Superior temporal gyrus (tissue), 1 donor: ENCODE data around the gene SESN1.

Experiments
- DNase-seq: peaks from one replicate; pipeline ENCODE4 v3.0.0-alpha.2; 2016; ENCODE audit errors: extremely low spot score

SESN1 gene

GRCh38 chr6:109029313-109029712, 65.3 kb downstream of the SESN1 start:
- DNase-seq: no peak

DNA sequence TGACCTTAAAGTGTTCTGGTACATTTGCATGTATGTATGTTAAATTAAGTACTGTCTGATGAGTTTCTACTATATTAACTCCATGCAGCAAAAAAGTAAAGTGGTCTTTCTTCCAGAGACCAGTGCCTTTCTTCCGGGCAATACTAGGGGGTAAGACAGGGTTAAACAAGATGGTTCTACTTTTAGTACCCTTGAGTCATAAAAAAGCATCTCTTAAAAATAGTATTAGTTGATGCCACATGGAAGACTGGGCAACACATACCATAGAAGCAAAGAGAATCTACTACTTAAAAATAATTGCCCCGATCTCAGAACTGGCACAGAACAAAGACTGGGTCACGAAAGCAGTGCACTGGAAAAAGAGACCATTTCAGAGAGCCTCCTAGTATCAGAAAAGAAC, 66.2 kb downstream of the SESN1 start:
- no peak for DNase-seq

- DNase-seq: no peak
These were observed 66.7 kb downstream of the SESN1 start for GRCh38 chr6:109027964-109028363.

- no peak for DNase-seq
These were observed 69.0 kb downstream of the SESN1 start for GRCh38 chr6:109025639-109026038.

DNA sequence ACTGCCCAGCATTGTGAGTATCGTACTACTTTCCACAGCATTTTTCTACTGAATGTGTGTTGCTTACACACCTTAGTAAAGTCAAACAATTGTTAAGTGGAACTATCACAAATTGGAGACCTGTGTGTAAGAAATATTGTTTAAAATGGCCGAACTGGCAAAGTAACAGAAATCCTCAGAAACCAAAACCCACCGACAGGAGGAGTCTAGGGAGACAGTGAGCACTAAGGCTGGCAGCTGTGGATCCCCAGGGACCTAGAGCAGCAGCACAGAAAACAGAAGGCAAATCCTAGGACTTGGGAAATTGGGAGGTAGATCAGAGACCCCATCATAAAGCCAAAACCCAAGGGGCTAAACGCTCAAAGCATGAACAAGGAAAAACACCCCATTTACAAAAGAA, 69.9 kb downstream of the SESN1 start:
- no peak for DNase-seq

DNA sequence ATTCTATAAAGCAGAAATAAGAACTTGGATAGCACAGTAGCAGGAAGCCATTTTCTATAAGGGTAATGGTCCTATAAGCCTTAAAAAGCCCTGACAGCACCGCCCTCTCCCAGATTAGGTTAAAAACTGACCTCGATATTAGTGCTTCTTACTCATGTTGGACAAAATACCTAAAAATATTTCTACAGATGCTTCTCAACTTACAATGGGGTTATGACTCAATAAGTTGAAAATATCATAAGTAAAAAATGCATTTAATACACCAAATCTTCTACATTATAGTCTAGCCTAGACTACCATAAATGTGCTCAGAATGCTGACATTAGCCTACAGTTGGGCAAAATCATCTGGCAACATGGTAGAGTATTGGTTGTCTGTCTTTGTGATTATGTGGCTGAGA, 70.3 kb downstream of the SESN1 start:
- no peak for DNase-seq

- no peak for DNase-seq
These were observed 71.2 kb downstream of the SESN1 start for GRCh38 chr6:109023356-109023925.

DNA sequence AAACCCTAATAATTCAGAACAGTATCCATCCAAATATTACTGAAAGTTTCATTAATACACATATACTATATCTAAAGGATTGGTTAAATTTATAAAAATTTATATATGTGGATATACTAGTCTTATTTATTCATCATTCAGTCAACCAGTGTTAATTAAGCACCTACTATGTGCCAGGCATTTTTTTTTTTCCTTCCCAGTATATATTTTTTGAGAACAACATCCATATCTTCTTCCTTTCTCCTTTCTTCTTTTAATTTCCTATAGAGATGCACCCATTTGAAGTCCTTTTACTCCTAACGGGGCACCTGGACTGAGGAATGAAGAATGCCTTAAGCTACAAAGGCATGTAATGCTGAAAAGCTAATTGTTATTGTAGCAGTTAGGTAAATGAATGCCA, 72.8 kb downstream of the SESN1 start:
- no peak for DNase-seq

DNA sequence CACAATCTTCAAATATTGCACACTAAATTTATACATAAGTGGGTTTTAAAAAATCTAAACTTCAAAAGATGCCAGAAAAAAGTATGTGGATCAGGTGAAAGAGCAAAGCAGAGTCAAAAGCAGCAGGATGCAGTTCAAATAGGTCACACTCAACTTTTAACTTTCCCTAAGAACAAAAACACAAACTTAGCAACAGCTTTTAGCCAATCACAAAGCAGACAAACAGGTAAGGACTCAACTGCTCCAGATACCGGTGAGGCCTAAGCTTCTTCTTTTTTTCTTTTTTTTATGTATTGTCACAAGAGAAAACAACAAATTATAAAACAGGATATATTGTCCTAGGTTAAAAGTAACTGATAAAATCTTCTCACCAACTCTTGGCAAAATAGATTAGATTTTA, 74.7 kb downstream of the SESN1 start:
- DNase-seq: no peak

GRCh38 chr6:109015176-109015575, 79.5 kb downstream of the SESN1 start:
- no peak for DNase-seq

DNA sequence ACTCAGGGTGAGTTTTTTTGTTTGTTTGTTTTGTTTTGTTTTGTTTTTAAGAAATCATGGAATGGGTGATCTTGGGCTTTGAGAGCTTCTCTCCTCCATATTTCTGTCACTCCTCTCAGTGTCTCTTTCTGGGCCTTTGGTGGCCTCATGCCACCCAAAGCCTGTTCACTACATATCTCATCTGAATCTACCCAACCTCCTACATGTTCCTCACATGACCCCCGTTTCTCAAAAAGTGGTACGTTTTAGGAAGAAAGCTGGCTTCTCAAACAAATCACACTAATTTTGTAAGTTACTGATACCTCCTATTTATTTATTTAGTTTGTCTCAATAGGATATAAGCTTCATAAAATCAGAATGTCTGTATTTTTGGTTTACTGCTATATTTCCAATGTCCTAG, 80.0 kb downstream of the SESN1 start:
- DNase-seq: no peak

DNA sequence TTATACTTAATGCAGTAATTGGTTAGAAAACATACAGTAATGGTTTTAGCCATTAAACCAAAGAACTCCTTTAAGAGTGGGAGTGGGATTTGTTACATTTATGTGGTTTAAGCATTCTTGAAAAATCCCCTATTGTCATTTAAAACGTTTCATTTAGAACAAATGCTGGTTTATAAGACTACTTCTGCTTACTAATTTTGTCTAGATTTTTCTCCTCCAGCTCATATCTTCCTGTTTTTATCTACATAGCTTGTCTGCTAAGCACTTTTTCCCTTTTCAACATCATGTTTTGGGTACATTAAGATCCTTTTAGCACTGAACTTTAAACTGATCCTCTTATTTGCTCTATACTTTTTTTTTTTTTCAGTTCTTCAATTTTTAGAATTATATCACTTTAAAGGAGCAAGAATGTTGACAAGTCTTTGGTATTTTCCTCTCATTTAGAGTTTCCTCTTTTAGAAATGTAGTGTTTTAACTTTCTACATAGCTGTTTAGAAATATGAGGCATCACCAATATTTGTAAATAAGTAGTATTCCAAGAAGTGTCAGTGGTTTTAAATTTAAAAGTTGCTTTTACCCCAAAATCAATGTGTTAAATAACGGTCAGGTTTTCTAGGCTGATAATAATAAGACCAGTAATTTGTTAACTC, 80.9 kb downstream of the SESN1 start:
- DNase-seq: no peak

DNA sequence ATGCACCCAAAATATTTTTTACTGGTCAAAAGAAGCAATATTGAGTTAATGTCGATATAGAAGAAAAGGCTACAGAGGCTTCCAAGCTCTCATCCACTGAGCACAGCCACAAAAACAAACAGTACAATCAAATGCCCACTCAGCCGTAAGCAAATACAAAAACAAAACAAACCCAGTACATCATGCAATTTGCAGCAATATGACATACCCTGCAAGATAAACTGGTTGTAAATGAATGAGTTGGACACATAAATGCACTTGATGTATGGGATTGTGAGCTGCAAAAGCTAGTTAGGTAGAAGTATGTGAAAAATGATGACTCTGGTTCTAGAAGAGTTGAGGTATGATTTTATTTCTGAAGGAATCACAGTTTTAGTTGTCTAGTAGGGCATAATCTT, 83.9 kb downstream of the SESN1 start:
- DNase-seq: peak; percentile 65

- peak; percentile 73 for DNase-seq
These were observed 84.5 kb downstream of the SESN1 start for GRCh38 chr6:109009962-109010704.

DNA sequence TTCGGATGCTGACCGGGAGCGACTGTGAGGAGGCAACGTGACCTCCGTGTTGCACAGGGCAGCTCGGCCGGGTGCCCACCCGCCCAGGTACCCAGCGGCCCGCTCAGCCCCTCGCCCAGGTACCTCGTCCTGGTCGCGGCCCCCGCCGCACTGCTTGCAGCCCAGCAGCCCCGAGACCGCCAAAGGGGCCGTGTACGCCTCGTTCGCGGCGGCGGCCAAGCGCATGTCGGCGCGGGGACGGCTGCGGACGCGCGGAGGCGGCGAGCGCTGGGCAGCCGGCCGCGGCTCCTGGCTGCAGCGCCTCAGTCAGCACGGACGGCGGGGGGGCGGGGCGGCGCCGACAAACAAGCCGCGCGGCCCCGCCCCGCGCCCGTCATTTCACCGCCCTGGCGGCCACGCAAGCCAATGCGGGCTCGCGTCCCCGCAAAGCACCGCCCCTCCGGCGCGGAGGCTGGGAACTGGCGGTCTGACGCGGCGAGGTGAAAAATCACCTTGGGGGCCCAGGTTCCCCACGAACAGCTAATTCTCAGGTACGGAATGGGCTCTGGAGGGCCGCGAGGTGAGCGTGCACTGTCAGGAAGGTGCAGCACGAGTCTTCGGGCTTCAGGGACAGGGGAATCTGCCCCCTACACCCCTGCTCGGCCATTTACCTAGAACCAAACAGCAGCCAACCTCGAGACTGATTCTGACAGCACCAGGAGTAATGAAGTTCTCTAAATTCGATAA, 85.2 kb downstream of the SESN1 start:
- DNase-seq: peak; percentile 90

GRCh38 chr6:109008537-109009235, 86.0 kb downstream of the SESN1 start:
- peak; percentile 87 for DNase-seq

DNA sequence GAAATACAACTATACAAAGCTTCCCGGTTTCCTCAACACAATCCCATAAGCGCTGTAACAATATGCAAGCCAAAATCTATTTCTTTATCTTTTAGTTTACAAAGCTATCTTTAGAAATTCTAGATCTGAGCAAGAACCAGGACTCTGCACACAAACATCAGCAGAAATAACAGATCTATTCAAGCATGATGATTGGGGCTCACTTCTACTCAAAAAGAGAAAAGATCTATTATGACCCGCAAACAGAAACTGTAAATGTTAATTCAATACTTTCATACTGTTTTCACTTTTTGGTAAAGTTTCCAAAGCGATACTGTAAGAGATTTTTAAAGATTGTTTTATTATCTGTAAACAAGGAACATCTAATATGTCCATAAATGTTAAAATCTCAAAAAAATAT, 86.6 kb downstream of the SESN1 start:
- peak; percentile 74 for DNase-seq

DNA sequence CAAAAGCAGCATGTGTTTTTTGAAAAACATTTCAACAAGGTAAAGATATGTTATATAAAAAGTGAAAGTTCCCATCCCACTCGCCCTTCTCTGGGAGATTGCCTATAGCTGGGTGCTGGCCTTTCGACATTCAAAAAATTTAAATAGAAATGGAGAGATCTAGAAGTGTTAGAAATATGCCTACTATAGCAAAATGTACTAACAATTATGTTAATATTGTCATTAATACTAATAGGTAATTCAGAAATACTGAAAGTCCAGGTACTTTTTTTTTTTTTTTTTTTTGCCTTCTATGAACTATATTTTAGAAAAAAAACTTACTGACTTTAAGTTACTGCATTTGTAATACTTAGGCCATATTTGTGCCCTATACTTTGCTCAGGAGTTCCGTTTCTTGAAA, 87.1 kb downstream of the SESN1 start:
- no peak for DNase-seq

DNA sequence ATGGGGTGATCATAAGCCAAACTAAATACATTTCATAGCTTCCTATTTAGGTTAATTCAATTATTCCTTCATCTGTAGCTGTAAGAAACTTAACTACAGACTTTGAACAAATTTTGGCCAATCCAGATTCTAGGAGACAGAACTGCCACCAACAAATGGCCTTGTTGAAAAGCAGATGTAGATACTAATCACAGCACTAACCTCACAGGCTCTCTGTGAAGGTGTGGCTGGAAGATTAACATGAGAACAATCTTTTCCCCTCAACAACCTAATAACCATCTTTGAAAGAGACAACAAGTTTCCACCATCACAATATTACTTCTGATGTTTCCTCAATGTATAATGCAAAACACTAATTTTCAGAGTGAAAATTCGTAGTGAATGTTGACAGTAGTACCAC, 87.8 kb downstream of the SESN1 start:
- DNase-seq: no peak

- DNase-seq: no peak
These were observed 91.8 kb downstream of the SESN1 start for GRCh38 chr6:109002882-109003281.

DNA sequence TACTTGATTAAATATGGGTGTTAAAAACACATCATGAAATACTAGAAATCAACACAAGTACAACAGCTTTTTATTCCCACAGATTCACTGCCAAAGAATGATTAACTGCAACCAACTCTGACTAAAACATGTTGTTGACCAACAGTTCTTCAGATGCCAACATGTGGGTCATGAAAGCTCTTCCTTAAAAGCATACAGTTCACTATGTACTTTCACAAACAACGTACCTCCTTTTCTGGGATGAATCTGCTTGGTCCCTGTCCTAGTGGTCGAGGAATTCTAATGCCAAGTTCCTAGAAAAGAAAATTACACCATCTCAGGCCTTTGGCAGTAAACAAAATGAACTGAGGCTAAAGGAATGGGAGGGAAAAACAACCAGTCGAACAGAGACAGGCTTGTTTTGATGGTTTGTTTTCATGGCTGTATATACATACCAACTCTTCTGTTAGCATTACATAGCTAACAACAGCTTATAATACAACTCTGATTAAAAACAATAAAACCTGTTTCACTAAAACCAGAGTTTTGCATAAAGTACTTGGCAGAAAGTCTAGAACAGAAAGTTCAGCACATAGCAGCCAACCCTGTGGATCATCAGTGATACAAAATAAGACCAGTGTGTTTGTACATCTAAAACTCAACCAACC, 92.5 kb downstream of the SESN1 start:
- peak; percentile 85 for DNase-seq
